SK-N-MC (cell line): ENCODE results near the gene PALM.

ENCODE experiments used
- EZH2 ChIP-seq: fragments of 200-600 bp; sonication (generic); IDR thresholded peaks from one replicate; pipeline ENCODE4 v1.6.1; 2017; ENCODE audit warnings: antibody characterized with exemption
- FOXP2 ChIP-seq: optimal IDR thresholded peaks from 2 replicates; pipeline ENCODE3; 2011; ENCODE audit warnings: mild to moderate bottlenecking, moderate library complexity; ENCODE audit not compliant: insufficient read depth; ENCODE audit errors: extremely low read length, control extremely low read depth
- POLR2AphosphoS5 ChIP-seq: IDR thresholded peaks from 2 replicates; pipeline ENCODE4 v1.6.1; 2012; ENCODE audit warnings: mild to moderate bottlenecking, low read depth, low read length, borderline replicate concordance

- TF ChIP-seq POLR2AphosphoS5 = peak; percentile 69; the same call in 1 of the 2 replicates
- TF ChIP-seq EZH2 = no peak
- no peak for TF ChIP-seq FOXP2
Observed at GRCh38 chr19:677601-678436, 30.9 kb upstream of the PALM start.
